Stimulated activated CD8-positive, alpha-beta memory T cell treated with anti-CD3 and anti-CD28 coated beads, Interleukin-4, amount 100 ng/mL, for 24 hours (primary cell): Measurements from ENCODE around the gene CALR.
"Not testable (repeated sequence)": the region's sequence is repeated elsewhere in the genome, so short reads cannot be mapped to it uniquely, and the experiment has no call there.

ENCODE experiments used
- DNase-seq: peaks from one replicate; pipeline ENCODE4 v3.0.0-alpha.2; 2020; ENCODE audit warnings: low read depth

Gene CALR

DNA sequence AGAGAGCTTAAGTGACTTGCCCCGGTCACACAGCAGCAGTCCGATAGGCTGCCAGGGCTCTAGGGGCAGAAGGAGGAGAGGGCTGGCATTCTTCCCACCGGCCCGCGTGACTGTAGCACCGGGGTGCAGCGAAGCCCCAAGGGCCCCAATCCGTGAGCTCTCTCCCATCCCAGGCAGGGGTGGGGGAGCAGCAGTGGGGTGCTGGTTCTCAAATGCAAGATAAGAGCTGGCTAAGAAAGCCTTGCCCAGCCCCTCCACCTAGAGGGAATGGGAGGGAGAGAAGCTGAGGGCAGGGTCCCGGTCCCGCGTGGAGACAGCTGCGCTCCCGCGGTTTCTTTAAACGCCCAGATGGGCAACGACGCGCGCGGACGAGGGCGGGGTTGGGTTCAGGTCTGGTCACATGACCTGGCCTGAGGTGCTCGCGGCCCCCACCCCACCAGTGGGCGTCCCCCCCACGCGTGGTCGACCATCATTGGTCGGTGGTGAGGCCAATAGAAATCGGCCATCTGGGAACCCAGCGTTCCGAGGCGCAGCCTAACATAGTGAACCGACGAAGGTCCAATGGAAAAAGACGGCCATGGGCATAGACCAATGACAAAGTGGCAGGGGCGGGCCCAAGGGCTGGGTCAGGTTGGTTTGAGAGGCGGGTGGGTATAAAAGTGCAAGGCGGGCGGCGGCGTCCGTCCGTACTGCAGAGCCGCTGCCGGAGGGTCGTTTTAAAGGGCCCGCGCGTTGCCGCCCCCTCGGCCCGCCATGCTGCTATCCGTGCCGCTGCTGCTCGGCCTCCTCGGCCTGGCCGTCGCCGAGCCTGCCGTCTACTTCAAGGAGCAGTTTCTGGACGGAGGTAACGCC lies at the start of gene CALR:
TSS of gene CALR (plus strand) at position 683 of the 852 bp plus-strand sequence. CDS start at position 754, 71 bp downstream.
- peak; percentile 97 for DNase-seq

DNA sequence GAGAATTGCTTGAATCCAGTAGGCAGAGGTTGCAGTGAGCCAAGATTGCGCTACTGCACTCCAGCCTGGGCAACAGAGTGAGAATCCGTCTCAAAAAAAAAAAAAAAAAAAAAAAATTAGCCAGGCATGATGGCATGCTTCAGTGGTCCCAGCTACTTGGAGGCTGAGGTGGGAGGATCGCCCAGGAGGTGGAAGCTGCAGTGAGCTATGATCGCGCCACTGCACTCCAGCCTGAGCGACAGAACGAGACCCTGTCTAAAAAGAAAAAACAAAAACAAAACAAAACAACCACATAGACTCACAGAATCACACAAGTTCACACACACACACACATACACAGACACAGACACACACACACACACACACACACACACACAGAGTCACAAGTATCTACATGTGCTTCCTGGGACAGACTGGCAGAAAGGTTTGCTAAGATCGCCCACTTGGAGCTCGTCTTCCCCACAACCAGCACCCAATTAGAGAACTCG lies 48.1 kb upstream of the CALR start:
- DNase-seq: not testable (repeated sequence)

DNA sequence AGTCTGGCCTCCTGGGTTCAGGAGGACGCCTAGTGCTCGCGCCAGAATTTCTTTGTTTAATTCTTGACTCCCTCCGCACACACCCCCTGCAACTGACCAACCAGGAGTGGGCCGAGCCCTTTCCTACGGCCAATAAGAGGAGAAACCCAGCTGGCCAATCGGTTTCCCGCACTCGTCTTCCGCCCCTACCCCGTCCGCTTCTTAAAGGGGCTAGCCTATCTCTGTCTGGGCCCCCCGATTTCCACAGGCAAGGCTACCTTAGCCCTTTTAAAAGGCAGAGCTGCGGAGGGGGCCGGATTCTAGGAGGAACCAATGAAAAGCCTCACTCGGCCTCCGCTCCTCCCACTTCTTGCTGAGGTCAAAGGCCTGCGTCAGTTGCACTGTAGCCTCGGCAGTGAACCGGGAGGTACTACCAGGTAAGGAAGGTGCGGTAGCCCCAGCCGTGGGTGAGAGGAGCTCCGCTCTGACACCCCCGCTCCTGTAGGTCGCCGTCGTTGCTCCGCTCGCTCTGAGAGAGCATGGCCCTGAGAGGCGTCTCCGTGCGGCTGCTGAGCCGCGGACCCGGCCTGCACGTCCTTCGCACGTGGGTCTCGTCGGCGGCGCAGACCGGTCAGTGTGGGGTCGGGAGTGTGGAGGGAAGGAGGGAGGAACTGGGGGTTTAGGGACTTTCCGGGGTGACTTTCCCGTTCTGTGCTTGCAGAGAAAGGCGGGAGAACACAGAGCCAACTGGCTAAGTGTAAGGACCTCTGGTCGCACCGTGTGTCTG lies 47.4 kb upstream of the CALR start, which contains the start of gene GCDH:
TSS of gene GCDH (plus strand) at position 374 of the 766 bp plus-strand sequence. CDS start at position 519, 145 bp downstream.
- peak; percentile 94 for DNase-seq

DNA sequence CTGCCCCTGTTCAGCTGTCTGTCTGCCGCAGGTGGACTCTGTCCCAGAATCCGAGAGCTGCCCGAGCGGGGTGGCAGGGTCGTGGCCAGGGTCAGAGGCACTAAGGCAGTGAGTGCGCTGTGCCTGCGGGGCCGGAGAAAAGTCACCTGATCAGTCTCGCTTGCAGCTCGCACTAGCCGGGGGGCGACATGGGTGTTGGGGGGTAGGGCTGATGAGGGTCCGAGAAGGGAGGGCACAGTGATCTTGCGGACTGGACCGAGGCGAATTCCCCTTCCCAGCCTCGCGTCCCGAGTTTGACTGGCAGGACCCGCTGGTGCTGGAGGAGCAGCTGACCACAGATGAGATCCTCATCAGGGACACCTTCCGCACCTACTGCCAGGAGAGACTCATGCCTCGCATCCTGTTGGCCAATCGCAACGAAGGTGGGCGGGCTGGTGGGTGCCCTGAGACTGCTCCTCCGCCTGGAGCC lies 46.8 kb upstream of the CALR start:
- DNase-seq: no peak

DNA sequence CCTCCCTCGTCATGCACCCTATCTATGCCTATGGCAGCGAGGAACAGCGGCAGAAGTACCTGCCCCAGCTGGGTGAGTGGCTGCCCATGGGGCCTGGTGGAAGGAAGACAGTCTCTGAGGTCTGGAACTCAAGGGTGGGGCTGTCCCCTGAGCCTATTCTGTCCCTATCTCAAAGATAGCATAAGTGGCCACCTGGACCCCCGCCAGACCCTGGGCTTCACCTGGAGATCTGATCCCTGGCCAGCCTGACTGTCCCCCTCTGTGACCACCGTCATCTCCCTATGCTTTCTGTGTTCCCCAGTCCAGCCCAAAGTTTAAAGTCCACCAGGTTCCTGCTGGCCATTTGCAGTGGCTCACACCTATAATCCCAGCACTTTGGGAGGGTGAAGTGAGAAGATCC lies 44.8 kb upstream of the CALR start:
- DNase-seq: no peak

DNA sequence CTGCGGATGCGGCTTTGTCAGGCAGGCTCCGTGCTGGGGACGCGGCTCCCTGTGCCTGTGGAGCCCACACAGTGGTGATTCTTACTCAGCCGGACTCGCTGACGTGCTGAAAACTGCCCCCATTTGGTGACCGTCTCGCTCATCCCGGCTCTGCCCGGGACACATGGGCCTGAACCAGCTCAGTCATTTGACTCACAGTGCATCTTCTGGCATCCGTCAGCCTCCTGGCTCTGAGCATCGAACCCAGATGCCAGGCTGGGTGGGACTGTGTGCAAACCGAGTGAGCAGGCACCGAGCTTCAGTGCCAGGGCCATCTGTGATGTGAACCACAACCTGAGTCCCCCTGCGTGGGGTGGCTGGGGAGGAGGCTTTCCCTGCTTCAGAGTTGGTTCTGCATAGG lies 41.9 kb upstream of the CALR start:
- no peak for DNase-seq

DNA sequence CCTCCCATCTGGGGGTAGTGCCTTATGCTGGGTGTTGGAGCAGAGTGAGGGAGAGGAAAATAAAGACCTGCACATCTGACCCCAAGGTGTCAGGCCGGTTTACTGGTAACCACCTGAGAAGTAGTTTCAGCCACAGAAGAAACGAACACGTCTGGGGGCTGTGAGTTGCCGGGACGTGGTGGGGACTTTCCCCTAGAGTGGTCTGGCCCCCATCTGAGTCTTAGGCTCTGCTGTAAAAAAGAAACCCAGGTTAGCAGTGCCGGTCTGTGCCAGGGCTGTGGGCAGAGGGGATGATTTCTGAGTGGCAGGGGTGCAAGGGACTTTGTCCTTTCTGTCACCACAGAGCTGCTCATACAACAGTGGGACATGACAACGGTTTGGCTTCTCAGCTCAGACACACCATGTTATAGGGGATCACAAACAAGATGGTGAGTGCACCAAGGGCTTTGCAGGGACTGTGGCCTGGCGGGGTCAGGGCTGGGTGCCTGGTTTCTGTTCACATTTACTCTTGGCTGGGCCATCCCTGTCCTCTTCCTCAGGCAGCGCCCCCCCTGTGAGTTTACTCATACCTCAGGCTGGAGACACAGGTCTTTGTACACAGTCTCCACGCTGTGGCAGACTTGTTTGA lies 38.4 kb upstream of the CALR start:
- no peak for DNase-seq

DNA sequence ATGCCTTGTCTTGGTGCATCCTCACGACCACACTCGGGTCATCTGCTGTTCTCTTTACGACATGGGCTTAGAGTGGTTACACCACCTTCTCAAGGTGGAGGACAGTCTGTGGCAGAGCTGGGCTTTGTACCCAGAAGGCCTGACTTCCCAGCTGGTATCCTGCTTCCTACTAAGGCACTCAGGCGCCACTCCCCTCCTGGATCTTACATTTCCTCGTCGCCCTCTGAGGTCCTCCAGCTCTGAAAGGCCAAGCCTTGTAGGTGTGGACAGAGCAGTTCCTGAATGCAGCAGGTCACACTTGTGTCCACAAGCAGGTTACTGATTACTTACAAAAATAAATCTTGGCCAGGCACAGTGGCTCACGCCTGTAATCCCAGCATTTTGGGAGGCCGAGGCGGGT lies 31.2 kb upstream of the CALR start:
- DNase-seq: no peak

DNA sequence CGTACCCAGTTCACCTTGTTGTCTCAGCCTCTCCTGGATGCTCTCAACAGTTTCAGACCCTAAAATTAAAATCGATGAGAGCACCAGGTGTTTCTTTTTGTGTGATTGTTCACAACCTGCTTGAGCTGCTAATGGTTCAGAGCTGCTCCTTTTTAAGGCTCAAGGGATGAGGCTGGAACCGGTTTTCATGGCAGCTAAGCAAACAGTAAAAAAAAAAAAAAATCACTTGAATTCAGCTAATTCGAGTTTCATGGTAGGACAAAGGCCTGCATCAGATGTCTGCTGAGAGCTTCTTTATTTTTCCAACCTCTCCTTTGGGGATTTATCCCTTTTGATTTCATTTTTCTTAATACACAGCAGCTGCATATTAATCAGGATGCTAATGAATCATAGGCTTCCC lies 25.8 kb upstream of the CALR start:
- DNase-seq: no peak

DNA sequence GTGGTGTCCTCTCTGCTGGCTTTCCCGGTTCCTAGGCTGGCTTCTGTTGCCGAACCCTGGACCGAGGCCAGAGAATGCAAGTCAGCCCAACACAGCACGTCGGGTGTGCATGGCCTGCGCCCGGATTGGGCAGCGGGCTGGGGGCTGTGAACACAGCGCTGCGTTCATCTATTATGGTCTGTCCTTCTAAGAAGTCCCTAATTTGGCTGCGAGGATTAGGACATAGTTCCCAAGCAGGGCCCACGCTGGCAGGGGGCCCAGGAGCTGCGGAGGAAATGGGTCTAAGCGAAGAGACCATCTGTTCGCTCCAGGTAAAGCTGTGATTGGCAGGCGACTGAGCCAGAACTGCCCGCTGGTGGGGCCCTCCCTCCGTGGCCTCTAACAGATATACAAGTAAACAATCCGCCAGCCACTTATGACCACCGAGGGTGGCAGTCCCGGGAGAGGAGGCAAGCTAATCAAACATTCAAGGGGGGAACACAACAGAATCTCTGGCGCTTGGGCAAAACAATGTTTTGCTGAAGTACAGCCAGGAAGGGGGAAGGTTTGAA lies 25.3 kb upstream of the CALR start:
- no peak for DNase-seq

DNA sequence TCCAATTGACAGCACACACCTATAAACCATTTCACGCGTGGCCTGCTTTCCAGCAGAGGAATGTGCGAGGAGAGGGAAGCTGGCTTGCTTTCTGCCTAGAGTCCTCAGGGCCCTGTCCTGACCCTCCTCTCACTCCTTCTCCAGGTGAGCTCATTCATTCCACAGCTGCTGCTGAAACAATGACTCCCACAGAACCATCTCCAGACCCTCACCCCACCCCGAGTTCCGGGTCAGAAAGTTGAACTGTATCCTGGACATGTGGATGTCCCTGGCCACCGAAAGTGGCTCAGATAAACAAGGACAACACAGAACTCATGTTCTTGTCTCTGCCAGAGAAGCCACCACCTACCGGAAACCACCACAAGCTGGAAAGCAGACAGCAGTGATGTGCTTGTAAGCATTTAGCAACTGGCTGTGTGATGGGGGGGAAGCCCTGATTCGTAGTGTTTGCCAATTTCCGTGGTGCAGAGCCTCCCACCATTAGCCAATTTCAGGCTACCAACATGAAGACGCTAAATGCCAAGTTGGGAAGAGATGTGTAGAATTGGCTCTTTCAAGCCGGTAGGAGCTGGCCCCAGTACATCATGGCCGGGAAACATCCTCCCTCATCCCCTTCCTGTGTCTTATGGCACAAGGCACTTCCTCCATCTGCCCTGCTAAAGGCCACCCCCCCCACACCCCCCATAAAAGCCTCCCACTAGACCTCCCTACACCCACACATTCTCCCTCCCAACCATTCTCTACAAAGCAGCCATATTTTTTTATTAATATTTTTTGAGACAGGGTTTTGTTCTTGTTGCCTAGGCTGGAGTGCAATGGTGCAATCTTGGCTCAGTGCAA lies 24.3 kb upstream of the CALR start:
- no peak for DNase-seq

DNA sequence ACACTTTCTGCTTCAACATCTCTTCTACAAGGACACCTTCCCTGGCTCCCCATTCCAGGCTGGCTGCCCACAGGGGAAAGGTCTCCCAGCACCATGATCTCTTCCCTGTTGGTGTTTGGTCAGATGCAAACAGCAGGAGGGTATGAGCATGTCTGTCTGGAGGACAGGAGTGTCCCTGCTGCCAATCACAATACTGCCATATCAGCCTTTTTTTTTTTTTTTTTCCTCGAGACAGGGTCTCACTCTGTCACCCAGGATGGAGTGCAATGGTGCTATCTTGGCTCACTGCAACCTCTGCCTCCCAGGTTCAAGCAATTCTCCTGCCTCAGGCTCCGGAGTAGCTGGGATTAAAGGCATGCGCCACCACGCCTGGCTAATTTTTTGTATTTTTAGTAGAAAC lies 22.5 kb upstream of the CALR start:
- not testable (repeated sequence) for DNase-seq

DNA sequence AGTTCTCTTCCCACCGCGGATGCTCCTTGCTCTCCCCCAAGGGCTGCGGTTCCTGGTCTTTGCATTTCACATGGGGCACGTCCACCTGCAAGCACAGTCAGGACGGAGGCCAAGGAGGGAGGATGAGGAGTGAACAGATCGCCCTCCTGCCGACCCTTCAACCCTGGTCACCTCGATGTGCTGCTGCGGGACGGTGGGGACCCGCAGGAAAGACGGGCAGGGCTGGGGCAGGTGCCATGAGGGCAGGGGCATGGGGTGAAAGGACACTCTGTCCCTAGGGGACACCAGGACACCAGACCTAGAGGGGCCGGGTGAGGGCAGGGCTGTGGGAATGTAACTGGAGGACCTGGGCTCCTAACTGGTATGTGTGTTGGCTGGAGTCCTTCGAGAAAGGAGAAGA lies 20.2 kb upstream of the CALR start:
- DNase-seq: no peak

DNA sequence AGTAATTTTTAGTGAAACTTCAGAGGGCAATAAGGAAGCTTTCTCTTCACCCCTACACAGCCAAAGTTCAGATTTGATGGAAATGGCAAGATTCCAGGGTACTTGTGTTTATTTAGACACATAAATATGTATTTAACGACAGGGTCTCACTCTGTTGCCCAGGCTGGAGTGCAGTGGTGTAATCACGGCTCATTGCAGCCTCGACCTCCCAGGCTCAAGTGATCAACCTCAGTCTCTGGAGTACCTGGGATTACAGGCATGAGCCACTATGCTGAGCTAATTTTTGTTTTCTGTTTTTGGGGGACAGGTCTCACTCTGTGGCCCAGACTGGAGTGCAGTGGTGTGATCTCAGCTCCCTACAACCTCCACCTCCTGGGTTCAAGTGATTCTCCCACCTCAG lies 17.4 kb upstream of the CALR start:
- no peak for DNase-seq

DNA sequence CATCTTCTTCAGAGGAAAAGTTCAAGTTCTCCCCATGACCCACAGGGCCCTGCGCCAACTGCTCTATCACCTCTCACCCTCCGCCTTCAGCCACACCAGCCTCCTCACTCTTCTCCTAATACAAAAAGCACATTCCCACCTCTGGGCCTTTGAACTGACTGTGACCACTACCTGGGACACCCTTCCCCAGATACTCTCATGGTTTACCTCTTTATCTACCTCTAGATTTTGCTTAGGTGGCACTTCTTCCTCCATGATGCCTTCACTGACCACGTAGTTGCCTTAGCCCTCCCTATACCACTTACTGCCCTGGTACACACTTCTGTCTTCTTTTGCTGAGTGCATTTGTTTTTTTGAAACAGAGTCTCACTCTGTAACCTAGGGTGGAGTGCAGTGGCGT lies 15.4 kb upstream of the CALR start:
- DNase-seq: no peak

DNA sequence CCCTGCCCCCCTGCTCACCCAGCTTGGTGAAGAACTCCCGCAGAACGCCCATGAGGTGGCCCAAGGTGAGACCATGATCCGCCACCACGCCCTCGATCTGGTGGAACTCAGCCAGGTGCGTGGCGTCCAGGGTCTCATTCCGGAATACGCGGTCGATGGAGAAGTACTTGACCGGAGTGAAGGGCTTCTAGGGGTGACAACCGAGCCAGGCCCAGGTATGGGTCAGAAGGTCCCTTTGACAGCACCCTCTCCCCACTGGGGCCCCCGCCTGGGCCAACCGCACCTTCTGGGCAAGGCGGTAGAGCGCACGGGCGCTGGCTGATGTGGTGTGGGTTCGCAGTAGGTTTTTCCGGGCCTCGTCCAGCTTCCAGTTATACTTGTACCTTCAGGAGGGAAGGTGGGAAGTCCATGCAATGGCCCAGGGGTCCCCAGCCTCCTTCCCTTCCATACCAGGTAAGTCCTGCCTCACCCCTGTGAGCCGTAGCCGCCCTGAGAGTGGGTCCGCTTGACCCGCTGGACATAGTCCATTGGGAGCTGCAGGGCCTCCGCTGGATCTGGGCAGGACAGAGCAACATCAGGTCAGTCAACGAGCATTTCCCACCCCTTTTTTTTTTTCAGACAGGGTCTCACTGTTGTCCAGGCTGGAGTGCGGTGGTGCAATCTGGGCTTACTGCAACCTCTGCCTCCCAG lies 13.6 kb upstream of the CALR start:
- no peak for DNase-seq

DNA sequence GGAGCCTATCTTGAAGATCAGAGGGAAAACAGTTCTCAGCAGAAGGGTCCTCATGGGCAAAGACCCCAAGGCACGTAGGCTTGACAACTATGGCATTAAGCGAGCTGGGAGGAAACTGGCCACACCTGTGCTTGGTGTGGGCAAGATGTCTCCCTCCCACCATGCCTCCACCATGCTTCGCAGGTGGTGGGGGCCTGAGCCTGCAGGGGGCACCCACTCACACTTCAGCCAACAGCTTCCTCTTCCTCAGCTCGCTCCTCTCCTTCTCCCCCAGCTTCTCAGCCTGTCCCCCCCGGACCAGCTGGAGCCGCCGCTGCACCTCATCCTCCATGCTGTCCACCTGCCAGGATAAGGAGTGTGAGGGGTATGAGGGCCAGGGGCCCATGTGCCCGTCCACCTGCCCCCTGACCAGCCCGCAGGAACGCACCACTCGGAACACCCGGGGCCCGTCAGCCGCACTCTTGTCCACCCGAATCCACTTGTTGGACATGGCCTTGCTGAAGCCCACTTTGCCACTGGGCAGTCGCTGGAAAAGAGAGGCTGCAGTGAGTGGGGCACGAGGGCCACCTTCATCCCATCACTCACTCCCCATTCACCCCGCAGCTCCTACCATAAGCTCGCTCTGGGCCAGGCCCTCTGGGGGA lies 8.3 kb upstream of the CALR start:
- no peak for DNase-seq

DNA sequence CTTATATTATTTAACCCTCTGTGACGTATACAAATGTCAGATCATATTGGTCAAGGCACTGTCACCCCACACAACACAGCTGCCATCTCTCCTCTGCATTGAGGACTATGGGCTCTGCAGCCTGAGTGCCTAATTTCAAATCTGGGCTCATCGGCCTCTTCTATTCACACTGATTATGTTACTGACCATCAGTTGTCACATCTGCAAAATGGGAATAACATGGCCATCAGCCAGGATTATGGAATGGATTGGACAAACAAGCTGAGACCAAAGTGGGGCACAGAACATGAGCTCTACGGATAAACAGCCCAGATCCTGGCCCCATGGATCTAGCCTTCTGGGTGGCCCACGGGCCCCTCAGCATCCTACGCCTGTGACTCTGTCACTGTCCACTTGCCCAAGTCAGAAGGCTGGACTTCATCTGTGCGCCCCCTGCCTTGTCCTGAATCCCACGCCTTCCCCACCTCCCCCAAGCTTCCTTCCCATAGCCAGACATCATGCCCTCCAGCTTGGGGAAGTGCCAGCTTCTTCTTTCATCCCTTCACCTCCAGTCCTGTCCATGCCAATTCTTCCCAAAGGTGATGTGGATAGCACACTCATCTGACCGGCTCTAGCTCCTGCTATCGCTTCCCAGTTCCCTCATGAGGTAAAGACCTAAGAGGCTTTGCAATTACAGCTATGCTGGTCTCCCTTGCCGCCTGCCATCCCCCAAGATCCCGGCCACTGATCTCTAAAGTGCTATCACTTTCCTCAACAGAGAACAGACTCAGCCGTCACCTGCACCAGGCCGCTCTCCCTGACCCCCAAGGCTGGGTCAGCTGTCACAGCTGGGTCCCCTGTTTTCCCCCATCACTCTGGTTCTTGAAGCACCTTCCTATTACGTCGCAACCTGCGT lies 5.8 kb upstream of the CALR start:
- DNase-seq: no peak
